Aortic smooth muscle cell (primary cell): ENCODE data around the gene WAC. TPM values are rescaled to one million over a fixed set of nuclear protein-coding genes. Genes with fewer than 3 reads are reported as not detected.

Source experiments
- total RNA-seq: library from RNA; depleted of rRNA; stranded (reverse); fragments of >200 nt; gene quantifications from 2 replicates; pipeline ENCODE4 v1.2.3, GENCODE V29; 2014

WAC gene
- total RNA-seq, result 40.2 and 52.5 TPM in 2 replicates

DNA sequence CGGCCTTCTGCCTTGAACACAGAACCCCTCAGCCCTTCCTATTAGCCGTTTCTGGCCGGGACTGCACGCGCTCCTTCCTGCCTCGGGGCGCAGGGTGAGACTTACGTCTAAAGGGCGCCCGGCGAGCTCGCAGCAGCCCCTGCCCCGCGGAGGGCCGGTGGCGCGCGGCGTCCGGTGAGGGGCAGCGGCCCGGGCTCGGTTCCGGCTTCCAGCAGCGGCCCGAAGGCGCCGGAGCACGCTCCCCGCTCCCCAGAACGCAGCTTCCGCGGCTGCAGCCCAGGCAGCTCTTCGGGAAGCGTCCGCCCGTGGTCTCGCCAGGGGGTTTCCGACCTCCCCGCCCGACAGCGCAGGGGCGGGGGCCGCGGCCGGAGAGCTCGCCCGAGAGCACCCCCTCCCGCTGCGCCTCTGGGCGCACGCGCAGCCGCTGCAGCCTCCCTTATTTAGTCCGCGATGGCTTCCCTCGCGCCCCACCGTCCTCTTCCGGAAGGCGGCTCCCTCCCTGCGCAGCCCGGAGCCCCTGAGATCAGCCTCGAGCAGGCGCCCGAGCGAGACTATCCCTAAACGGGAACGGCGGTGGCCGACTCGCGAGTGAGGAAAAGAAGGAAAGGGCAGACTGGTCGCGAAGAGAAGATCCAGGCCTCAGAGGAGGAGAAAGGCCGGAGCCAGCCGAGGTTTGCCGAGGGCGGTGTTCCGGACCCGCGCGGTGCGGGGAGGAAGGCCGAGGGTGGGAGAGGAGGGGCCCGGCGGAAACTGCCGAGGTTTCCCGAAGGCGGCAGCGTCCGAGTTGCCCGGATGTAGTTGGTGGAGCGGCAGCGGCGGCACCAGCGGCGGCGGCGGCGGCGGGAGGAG lies at the start of gene WAC:
TSS of gene WAC (plus strand) at position 782 of the 849 bp plus-strand sequence. CDS start 462 bp downstream, outside the sequence.

Other genes starting within 250 kb of the WAC start
- gene MPP7, start 230.1 kb upstream of the WAC start, total RNA-seq, result 0.53 and 2.4 TPM in 2 replicates
- gene BAMBI, start 144.4 kb downstream of the WAC start, total RNA-seq, result 6.1 and 7.3 TPM in 2 replicates